Esophagus squamous epithelium (tissue), 5 donors: Measurements from ENCODE around the gene ZNF846. TPM values are rescaled to one million over a fixed set of nuclear protein-coding genes. Genes with fewer than 3 reads are reported as not detected.

ENCODE experiments used
- DNase-seq: peaks from one replicate; lab custom pipeline; 2025; lab: John Stamatoyannopoulos, UW
- H3K27ac ChIP-seq, 4 donors: fragments of 200-600 bp; sonication (generic); one replicate each; pipeline ENCODE4 v1.5.1; 2016 to 2019; ENCODE audit warnings: mild to moderate bottlenecking in 1 of 4
- H3K27me3 ChIP-seq, 4 donors: fragments of 200-600 bp; sonication (generic); 1 replicate in 3 of 4; 2 replicates in 1 of 4; pipeline versions ENCODE4 v1.5.1 to v1.6.0; 2017 to 2021; ENCODE audit warnings: antibody characterized with exemption in 1 of 4
- H3K36me3 ChIP-seq, 3 donors: fragments of 200-600 bp; sonication (generic); one replicate each; pipeline ENCODE4 v1.5.1; 2016 to 2019
- H3K4me1 ChIP-seq, 3 donors: fragments of 200-600 bp; sonication (generic); one replicate each; pipeline ENCODE4 v1.5.1; 2017 to 2019
- H3K4me3 ChIP-seq, 4 donors: fragments of 200-600 bp; sonication (generic); 1 replicate in 3 of 4; 2 replicates in 1 of 4; pipeline ENCODE4 v1.5.1; 2016 to 2019; ENCODE audit warnings: mild to moderate bottlenecking in 2 of 4, moderate library complexity in 1 of 4
- H3K9me3 ChIP-seq, 3 donors: fragments of 200-600 bp; sonication (generic); one replicate each; pipeline ENCODE4 v1.5.1; 2016 to 2019
- CTCF ChIP-seq, 6 experiments: fragments of 450-650 bp in 4 of 6; fragments of 200-600 bp in 2 of 6; sonication (generic) in 2 of 6; IDR thresholded peaks; one replicate each; pipeline ENCODE4 v1.5.1; 2016 to 2019; ENCODE audit warnings: antibody characterized with exemption in 6 of 6, mild to moderate bottlenecking in 4 of 6, moderate library complexity in 4 of 6
- POLR2A ChIP-seq, 4 donors: fragments of 450-650 bp; IDR thresholded peaks; one replicate each; pipeline ENCODE4 v1.6.1; 2017; ENCODE audit warnings: antibody characterized with exemption in 4 of 4, mild to moderate bottlenecking in 4 of 4, moderate library complexity in 3 of 4
- WGBS, 2 donors: methylation state at CpG; one replicate each; pipeline ENCODE4 v1.1.5; 2018; 5-methylcytosine and 5-hydroxymethylcytosine counted together
- intact Hi-C: fragments of 100-400 bp; cut with DNase I; formaldehyde crosslinking; loops from one replicate; pipeline ENCODE4 v1.15.0; 2022
- total RNA-seq, 4 donors: library from RNA; depleted of rRNA; stranded (reverse); fragments of >200 nt; gene quantifications; one replicate each; pipeline ENCODE4 v1.1.0, GENCODE V29; 2016
- donor health status: DM: yes; HTN: yes; CAD: no.

Gene ZNF846
- total RNA-seq, 4 donors from 2014 or later, result 10.8 to 18.5 (median 13.5) TPM

- no peak for TF ChIP-seq POLR2A (IDR thresholded peaks at IDR 0.05)
- no peak for TF ChIP-seq CTCF (IDR thresholded peaks at IDR 0.05)
- intact Hi-C loops, result loop anchor here (10.0 kb wide), 1 partner anchor 468 kb away; no protein-coding TSS in a partner anchor
- H3K27ac ChIP-seq, result no peak overlapping the region
- H3K36me3 ChIP-seq, result peaks cover 0 to 8% (median 0%) of the 10 kb centered on the region in 3 donors
- WGBS, 2 donors, result 64 to 71% methylated on average over 2 of the region's 2 CpGs
- no peaks in the 10 kb centered on the region for H3K27me3 ChIP-seq
- no peak overlapping the region for H3K4me3 ChIP-seq
- peaks cover 4 to 37% (median 17%) of the 10 kb centered on the region in 3 donors for H3K4me1 ChIP-seq
- no peak for DNase-seq
- H3K9me3 ChIP-seq, result peaks cover 0 to 9% (median 4%) of the 10 kb centered on the region in 3 donors
Observed at GRCh38 chr19:9782338-9782737, 13.8 kb upstream of the ZNF846 start.

GRCh38 chr19:9757544-9758501 is 10.7 kb downstream of the ZNF846 start:
- DNase-seq, result no peak
- H3K27me3 ChIP-seq, result no peaks in the 10 kb centered on the region
- peaks cover 0 to 95% (median 68%) of the 10 kb centered on the region in 3 donors for H3K9me3 ChIP-seq
- no peak for TF ChIP-seq POLR2A (IDR thresholded peaks at IDR 0.05)
- no peak for TF ChIP-seq CTCF (IDR thresholded peaks at IDR 0.05)
- peaks cover 28 to 68% (median 31%) of the 10 kb centered on the region in 3 donors for H3K36me3 ChIP-seq
- H3K27ac ChIP-seq, result no peak overlapping the region
- WGBS, 2 donors, result 95% methylated on average over 9 of the region's 9 CpGs
- intact Hi-C loops, result no loop called here
- H3K4me3 ChIP-seq, result peak overlapping the region in 1 of 4 donors; percentile 6
- H3K4me1 ChIP-seq, result no peaks in the 10 kb centered on the region

- Histone ChIP-seq H3K27me3 (no peaks in the 10 kb centered on the region), H3K4me1 (no peaks in the 10 kb centered on the region), H3K9me3 (peaks cover 0 to 94% (median 50%) of the 10 kb centered on the region in 3 donors), H3K4me3 (no peak overlapping the region), H3K36me3 (peaks cover 2 to 35% (median 3%) of the 10 kb centered on the region in 3 donors), H3K27ac (no peak overlapping the region)
- no peak for TF ChIP-seq CTCF (IDR thresholded peaks at IDR 0.05)
- TF ChIP-seq POLR2A (IDR thresholded peaks at IDR 0.05), result no peak
- intact Hi-C loops, result no loop called here
- 97 to 100% methylated on average over 2 of the region's 2 CpGs for WGBS, 2 donors
- DNase-seq, result no peak
Observed at GRCh38 chr19:9752701-9753443, 15.7 kb downstream of the ZNF846 start.

GRCh38 chr19:9751446-9751845 is 17.1 kb downstream of the ZNF846 start:
- 81 to 97% methylated on average over 7 of the region's 7 CpGs for WGBS, 2 donors
- DNase-seq, result no peak
- Histone ChIP-seq H3K27me3 (no peaks in the 10 kb centered on the region), H3K4me3 (no peak overlapping the region), H3K9me3 (peaks cover 0 to 90% (median 36%) of the 10 kb centered on the region in 3 donors), H3K27ac (no peak overlapping the region), H3K4me1 (no peaks in the 10 kb centered on the region), H3K36me3 (peaks cover 0 to 22% (median 0%) of the 10 kb centered on the region in 3 donors)
- intact Hi-C loops, result no loop called here
- TF ChIP-seq CTCF (IDR thresholded peaks at IDR 0.05) (no peak), POLR2A (IDR thresholded peaks at IDR 0.05) (no peak)
